ENCODE results near the gene EIPR1.

Gene EIPR1

DNA sequence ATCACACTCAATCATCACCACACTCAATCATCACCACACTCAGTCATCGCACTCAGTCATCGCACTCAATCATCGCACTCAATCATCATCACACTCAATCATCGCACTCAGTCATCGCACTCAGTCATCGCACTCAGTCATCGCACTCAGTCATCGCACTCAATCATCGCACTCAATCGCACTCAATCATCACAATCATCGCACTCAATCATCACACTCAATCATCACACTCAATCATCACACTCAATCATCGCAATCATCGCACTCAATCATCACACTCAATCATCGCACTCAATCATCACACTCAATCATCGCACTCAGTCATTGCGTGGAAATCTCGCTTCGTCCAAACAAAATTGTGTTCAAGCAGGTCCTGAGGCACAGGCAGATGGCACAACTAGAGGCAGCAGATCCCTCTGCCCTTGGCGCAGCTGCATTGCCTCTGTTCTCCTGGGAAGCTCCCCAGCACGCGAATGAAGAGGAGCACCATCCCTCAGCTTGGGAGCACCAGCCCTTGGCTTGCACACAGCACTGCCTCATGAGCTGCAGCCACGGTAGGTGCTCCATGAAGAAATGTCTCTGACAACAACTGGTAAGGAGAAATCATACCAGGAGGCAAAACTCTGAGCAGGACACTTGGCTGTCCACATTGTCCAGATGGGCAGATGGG lies 108.1 kb downstream of the EIPR1 start:
- no peak overlapping the region for H3K4me3 Mint-ChIP-seq
- ATAC-seq (replicated peaks) (no peak), DNase-seq (no peak)
- peaks cover 17 to 36% of the 10 kb centered on the region in 2 donors for H3K36me3 Mint-ChIP-seq
- H3K4me1 Mint-ChIP-seq, result peaks cover 0 to 6% of the 10 kb centered on the region in 2 donors
- peaks cover under 1 to 2% of the 10 kb centered on the region in 2 donors for H3K9me3 Mint-ChIP-seq
- no peaks in the 10 kb centered on the region for H3K27me3 Mint-ChIP-seq
- no peak overlapping the region for H3K27ac Mint-ChIP-seq

DNA sequence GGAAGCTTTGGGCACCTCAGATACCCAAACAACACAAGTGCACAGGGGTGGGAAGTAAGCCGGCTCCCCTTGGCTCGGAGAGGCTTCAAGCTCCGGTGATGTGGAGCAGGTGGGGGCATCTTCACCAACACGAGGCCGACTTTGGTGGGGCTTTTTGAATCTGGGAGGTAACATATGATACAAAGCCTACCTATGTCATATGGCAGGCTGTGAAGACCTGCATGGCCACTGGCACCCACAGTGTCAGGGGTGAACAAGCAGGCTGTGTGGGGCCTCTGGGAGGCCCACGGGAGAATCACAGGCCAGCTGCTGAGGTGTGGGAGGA lies 109.0 kb downstream of the EIPR1 start:
- no peaks in the 10 kb centered on the region for H3K9me3 Mint-ChIP-seq
- peaks cover 12 to 33% of the 10 kb centered on the region in 2 donors for H3K36me3 Mint-ChIP-seq
- no peak for ATAC-seq (replicated peaks)
- no peaks in the 10 kb centered on the region for H3K27me3 Mint-ChIP-seq
- H3K4me3 Mint-ChIP-seq, result no peak overlapping the region
- no peak overlapping the region for H3K27ac Mint-ChIP-seq
- no peak for DNase-seq
- H3K4me1 Mint-ChIP-seq, result peaks cover 0 to 6% of the 10 kb centered on the region in 2 donors

DNA sequence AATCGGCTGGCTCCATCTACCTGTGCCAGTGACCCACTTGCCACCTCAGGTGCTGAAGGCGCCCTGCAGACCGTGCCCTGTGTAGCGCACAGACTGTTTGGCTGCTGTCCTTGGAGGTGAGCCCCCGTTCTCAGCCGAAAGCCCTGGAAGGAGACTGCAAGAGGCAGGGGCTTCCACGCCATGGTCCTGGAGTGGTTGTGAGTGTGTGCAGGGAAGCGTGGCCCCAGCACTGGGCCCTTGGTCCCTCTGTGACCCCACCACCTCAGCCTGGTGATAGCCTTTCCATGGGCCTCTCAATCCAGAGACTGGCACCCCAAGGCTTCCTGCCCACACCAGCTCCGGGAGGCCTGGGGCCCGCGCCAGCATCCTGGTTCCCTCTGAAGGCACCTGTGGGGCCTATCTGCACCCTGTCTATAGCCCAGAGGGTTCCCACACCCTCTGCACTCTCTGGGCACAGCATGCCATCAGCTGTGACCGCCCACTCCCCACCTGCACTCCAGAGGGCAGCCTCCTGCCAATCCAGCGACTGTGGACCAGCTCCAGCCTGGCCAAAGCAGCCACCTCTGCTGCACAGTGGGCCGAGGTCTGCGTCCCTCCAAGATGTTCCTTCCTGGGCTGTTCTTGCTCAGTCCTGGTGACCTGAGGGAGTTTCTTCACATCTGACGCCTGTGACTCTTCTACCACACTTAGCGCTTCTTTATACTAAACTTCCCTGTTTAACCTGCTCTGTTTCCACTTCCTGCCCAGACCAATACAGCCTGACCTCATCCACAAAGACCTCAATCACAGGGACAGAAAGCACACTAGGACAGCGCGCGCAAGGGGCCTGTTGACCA lies 109.5 kb downstream of the EIPR1 start:
- Mint-ChIP-seq H3K4me3 (no peak overlapping the region), H3K27me3 (no peaks in the 10 kb centered on the region)

DNA sequence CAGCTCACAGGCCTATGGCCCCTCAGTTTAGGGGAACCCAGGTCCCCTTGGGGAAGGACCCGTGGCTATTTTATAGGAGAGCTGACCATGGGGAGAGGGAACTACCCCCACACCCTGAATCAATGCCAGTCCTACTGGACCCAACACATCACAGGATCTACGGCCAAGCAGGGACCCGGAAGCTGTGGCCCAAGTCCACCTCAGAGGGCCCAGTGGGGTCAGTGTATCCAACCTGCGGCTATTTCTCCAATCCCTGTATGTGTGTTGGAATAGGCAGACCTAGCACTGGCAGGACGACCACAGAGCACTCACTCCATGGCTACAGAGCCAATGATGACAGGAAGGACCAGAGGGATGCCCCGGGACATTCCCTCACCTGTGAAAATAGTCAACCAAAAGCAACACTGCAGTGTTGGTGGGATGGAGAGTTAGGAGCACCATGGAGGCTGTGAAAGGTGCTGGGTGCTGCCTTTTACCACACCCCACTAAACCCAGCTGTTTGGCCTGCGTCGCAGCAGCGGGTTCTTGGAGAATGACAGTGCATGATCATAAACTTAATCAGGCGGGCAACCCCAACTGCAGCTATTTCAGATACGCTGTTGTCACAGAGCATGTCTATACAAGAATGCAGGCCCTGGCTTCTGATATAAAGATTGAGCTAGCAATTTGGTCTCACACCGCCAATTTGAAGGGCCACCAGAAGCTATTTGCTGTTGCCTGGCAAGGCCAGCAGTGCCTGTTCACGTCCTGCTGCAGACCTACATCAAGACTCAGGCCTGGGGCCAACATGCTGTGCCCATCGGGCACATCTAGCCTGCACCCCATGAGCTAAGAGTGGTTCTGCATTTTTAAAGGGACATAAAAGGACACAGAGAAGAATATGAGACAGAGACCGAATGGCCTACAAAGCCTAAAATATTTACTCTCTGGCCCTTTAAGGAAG lies 110.4 kb downstream of the EIPR1 start:
- DNase-seq (no peak), ATAC-seq (replicated peaks) (no peak)
- H3K27me3 Mint-ChIP-seq, result no peaks in the 10 kb centered on the region
- peaks cover 11 to 34% of the 10 kb centered on the region in 2 donors for H3K36me3 Mint-ChIP-seq
- H3K4me3 Mint-ChIP-seq, result no peak overlapping the region
- peaks cover 0 to 9% of the 10 kb centered on the region in 2 donors for H3K4me1 Mint-ChIP-seq
- no peaks in the 10 kb centered on the region for H3K9me3 Mint-ChIP-seq
- peak overlapping the region; percentile 9 for H3K27ac Mint-ChIP-seq

More for the DNA sequence above, 109.5 kb downstream of the EIPR1 start:
- no peak overlapping the region for H3K27ac Mint-ChIP-seq
- no peaks in the 10 kb centered on the region for H3K9me3 Mint-ChIP-seq
- DNase-seq, result no peak
- H3K36me3 Mint-ChIP-seq, result peaks cover 9 to 30% of the 10 kb centered on the region in 2 donors
- H3K4me1 Mint-ChIP-seq, result peaks cover 0 to 6% of the 10 kb centered on the region in 2 donors
- ATAC-seq (replicated peaks), result no peak

DNA sequence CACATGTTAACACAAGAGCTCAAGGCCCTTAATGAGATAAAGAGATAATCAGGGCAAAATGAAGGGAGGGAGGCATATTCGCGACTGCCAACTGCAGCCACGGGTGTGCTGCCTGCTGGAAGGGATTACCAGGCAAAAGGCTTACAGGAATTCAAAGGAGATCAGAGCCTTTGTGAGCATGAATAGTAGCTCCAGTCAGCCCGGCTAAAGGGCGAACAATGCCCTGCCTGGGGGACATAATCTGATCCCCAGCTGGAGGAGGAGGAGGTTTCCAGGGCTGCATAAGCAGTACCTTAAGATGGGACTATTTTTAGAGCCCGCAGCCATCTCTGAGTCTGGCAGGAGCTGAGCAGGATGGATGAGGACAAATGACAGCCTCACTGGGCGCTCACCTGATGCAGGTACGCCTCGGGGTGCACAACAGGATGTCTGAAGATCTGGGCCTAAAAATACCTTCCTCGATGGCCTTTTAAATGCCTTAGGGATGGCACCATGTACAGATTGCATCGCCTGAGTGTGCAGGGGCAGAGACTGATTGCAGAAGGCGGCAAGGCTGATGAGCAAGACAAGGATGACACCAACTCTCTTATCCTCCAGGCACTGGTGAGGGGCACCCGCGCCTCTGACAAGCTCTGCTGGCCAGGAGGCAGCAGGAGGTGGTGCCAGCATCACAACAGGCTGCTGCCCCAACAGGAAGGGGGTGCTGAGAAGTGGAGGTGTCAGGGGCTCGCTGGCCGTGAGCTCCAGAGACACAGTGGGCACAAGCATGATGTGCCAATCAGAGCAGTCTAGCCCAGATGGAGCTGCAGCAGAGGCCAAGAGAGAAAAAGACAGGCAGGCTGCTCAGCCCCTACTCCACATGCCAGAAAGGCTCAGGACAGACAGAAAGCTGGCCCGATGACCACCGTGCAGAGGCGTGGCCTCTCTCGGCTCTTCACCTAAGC lies 111.4 kb downstream of the EIPR1 start:
- Mint-ChIP-seq H3K36me3 (peaks cover 8 to 31% of the 10 kb centered on the region in 2 donors), H3K27ac (no peak overlapping the region), H3K9me3 (no peaks in the 10 kb centered on the region), H3K27me3 (no peaks in the 10 kb centered on the region), H3K4me1 (peaks cover 0 to 13% of the 10 kb centered on the region in 2 donors), H3K4me3 (no peak overlapping the region)
- DNase-seq (no peak), ATAC-seq (replicated peaks) (no peak)

DNA sequence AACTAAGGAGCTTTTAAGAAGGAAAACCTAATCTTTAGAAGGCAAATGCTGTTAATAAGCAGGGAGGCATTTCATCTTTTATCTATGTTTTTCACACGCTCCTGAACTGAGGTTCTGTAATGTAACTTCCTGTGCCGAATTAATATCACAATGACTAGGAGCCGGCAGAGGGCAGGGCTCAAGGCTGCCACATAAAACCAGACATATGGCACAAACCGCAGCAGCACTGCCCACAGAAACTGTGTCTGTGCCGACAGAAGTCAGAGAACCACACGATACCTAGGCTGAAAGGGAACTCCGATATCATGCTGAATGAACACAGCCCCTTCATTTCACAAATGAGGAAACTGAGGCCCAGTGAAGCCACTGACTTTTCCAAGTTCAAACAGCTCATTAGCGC lies 112.1 kb downstream of the EIPR1 start:
- H3K27me3 Mint-ChIP-seq, result no peaks in the 10 kb centered on the region
- ATAC-seq (replicated peaks) (no peak), DNase-seq (no peak)
- no peaks in the 10 kb centered on the region for H3K9me3 Mint-ChIP-seq
- peak overlapping the region; percentile 77 for H3K27ac Mint-ChIP-seq
- H3K36me3 Mint-ChIP-seq, result peaks cover 8 to 30% of the 10 kb centered on the region in 2 donors
- peaks cover 0 to 13% of the 10 kb centered on the region in 2 donors for H3K4me1 Mint-ChIP-seq
- no peak overlapping the region for H3K4me3 Mint-ChIP-seq

DNA sequence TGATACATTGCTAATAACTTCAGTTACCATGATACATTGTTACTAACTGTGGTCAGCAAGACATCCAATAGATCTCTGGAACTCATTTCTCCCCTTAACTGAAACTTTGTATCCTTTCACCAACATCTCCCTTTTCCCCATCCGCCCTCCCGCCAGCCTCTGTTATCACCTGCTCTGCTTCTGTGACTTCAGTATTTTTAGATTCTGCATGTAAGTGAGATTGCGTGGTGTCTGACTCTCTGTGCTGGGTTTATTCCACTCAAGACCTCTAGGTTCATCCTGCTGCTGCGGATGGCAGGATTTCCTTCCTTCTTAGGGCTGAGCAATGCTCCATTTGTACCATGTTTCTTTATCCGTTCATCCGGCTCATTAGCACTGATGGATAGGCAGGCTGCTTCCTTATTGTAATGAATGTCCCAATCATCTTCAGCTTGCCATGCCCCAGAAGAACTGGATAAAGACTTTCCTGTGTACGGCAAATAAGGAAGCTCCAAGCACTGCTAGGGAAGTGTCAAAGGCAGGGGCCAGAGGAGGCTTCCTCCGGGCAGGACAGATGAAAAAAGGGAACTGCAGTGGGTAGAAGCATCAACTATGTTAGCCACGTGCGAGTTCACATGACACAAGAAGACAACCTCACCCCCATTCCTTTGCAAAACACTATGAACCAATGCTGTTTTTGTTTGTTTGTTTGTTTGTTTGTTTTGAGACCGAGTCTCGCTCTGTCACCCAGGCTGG lies 113.4 kb downstream of the EIPR1 start:
- DNase-seq, result no peak
- H3K27ac Mint-ChIP-seq, result no peak overlapping the region
- ATAC-seq (replicated peaks), result peak in 1 of 2 donors; percentile 31

DNA sequence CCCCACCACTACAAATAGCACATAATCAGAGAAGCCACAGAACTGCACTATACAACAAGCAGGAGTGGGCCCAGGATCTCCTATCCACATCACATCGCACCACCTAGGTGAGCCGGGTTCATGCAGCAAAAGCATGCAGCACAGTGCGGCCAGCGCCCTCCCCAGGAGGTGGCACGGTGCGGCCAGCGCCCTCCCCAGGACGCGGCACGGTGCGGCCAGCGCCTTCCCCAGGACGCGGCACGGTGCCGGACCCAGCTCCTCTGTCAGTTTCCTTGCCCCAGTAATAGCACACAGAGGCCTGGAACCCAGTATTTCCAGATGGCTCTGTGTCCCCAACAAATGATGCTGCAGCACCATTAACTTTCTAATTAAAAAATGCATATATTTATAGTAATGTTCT lies 114.1 kb downstream of the EIPR1 start:
- DNase-seq, result no peak
- H3K4me3 Mint-ChIP-seq, result no peak overlapping the region
- no peaks in the 10 kb centered on the region for H3K9me3 Mint-ChIP-seq
- H3K27me3 Mint-ChIP-seq, result no peaks in the 10 kb centered on the region
- ATAC-seq (replicated peaks), result no peak
- H3K4me1 Mint-ChIP-seq, result peaks cover 11 to 22% of the 10 kb centered on the region in 2 donors
- H3K36me3 Mint-ChIP-seq, result peaks cover 8 to 30% of the 10 kb centered on the region in 2 donors
- no peak overlapping the region for H3K27ac Mint-ChIP-seq

More for the DNA sequence above, 113.4 kb downstream of the EIPR1 start:
- Mint-ChIP-seq H3K27me3 (no peaks in the 10 kb centered on the region), H3K9me3 (no peaks in the 10 kb centered on the region), H3K4me1 (peaks cover 6 to 18% of the 10 kb centered on the region in 2 donors), H3K36me3 (peaks cover 8 to 30% of the 10 kb centered on the region in 2 donors), H3K4me3 (no peak overlapping the region)

DNA sequence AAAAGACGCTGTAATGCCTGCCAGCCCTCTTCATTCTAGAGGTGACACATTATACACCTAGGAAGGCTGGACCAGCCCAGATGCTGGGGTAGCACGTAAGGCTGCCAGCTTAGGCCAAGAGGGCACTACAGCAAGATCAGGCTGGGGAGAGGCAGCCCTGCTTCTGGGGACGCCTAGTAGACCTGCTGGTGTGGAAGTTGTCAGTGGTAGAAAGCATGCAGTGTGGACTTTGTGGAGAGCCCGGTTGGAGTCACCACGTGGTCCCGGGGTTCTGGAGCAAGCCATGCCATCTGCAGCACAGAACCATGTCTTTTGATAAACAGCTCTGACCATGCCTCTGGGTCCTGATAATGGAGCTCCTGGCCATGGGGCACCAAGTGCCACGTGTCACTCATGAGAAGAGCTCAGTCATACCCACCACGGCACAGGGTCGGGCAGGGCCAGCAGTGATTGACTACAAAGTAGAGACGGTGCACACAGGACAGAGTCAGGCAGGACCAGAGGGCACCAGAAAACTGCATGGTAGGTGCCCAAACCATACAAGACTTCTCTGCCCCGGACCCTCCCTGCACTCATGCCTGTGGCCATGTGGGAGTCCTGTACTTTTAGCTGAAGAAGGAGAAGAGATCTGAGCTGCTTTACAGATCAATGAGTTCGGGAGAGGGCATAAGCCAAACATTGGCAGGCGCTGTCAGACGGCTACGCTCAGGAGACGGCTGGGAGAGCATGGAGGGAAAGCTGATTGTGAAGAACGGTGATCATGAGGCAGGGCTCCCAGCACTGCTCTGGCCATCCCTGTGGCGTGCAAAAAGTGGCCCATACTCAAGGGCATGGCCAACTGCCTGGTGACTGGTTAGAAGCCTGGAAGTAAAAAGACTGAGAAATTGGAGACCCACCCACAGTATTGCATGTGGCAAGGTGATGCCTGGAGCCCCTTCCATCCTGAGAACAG lies 114.9 kb downstream of the EIPR1 start:
- Mint-ChIP-seq H3K36me3 (peaks cover 10 to 32% of the 10 kb centered on the region in 2 donors), H3K27ac (peak overlapping the region; percentile 60), H3K27me3 (no peaks in the 10 kb centered on the region), H3K9me3 (no peaks in the 10 kb centered on the region), H3K4me3 (no peak overlapping the region), H3K4me1 (peaks cover 14 to 25% of the 10 kb centered on the region in 2 donors)
- DNase-seq (no peak), ATAC-seq (replicated peaks) (peak in 1 of 2 donors; percentile 12)

DNA sequence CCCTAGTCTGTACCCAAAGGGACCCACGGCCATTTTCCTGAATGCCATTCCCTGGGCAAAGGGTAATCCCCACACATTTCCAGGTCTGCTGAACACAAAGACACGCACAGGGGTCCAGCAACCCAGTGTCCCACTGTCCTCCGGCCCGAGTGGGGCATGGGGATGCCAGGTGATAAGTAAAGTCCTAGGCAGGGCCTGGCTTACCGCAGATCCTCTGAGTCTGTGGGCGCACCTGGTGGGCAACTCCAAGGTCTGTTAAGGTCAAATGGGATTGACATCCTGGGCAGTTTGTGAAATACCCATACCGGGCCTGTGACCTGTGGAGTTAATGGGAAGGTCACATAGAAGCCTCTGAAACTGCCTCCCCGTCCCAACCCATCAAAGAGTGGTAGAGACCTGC lies 116.1 kb downstream of the EIPR1 start:
- Mint-ChIP-seq H3K4me1 (peaks cover 26 to 37% of the 10 kb centered on the region in 2 donors), H3K27ac (no peak overlapping the region), H3K27me3 (no peaks in the 10 kb centered on the region), H3K9me3 (no peaks in the 10 kb centered on the region), H3K4me3 (no peak overlapping the region), H3K36me3 (peaks cover 19 to 40% of the 10 kb centered on the region in 2 donors)
- DNase-seq (no peak), ATAC-seq (replicated peaks) (no peak)

DNA sequence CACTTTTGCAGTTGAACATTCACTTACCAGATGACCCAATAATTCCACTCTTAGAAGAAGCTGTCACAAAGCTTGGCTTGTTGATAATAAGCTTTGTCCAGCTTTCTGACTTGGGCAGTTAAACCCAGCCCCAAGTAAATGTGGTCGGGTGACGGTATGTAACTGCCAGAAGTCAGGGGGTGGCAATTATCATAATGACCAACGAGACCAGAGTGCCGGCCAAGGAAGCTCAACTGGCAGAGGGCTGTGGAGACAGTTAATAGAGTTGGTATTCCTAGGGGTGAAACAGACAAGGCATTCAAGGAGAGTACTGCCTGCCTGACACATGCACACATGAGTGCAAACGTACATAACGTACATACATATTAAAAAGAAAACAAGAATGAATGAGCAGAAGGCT lies 116.7 kb downstream of the EIPR1 start:
- Mint-ChIP-seq H3K4me3 (no peak overlapping the region), H3K27me3 (no peaks in the 10 kb centered on the region), H3K4me1 (peaks cover 32 to 39% of the 10 kb centered on the region in 2 donors), H3K27ac (peak overlapping the region; percentile 53), H3K36me3 (peaks cover 22 to 39% of the 10 kb centered on the region in 2 donors), H3K9me3 (no peaks in the 10 kb centered on the region)
- DNase-seq (no peak), ATAC-seq (replicated peaks) (no peak)

DNA sequence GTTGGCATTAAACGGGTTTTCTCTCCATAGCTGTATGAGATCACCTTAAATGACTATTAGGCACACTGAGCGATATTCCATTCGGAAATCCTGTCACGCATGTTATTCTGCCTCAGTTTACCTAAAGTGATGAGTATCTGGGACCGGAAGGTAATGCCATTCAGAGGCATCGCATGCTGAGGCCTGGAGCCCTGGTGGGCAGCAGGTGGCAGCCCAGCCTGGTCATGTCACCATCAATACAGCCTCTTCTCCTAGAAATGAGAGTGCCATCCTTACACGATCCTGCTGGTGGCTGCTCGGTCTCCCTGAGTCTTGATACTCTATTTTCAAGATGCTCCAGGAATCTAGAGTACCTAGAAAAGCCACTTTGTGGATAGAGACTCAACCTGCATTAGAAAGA lies 119.8 kb downstream of the EIPR1 start:
- peak overlapping the region; percentile 80 for H3K27ac Mint-ChIP-seq
- peaks cover 36 to 49% of the 10 kb centered on the region in 2 donors for H3K36me3 Mint-ChIP-seq
- DNase-seq (no peak), ATAC-seq (replicated peaks) (no peak)
- H3K9me3 Mint-ChIP-seq, result peaks cover 0 to 2% of the 10 kb centered on the region in 2 donors
- no peaks in the 10 kb centered on the region for H3K27me3 Mint-ChIP-seq
- H3K4me3 Mint-ChIP-seq, result peak overlapping the region; percentile 33 to 56
- peaks cover 57 to 63% of the 10 kb centered on the region in 2 donors for H3K4me1 Mint-ChIP-seq

Data from stimulated activated naive B cell treated with anti-CD40 and anti-IgM and Interleukin-4, amounts not matched to agents 10 μg/mL and 1 μg/mL and 100 μg/mL, for 72 hours (primary cell).